WERI-Rb-1 (cell line): ENCODE results near the gene TNS1.

Experiments
- DNase-seq: peaks from one replicate; pipeline ENCODE4 v3.0.0-alpha.2; 2020
- H3K27ac ChIP-seq: fragments of 250-450 bp; sonication (Bioruptor Pico); 2 replicates; pipeline ENCODE4 v1.5.1; 2020; ENCODE audit warnings: mild to moderate bottlenecking, moderate library complexity
- H3K27me3 ChIP-seq: fragments of 250-450 bp; sonication (Bioruptor Pico); 2 replicates; pipeline ENCODE4 v1.5.1; 2021; ENCODE audit warnings: mild to moderate bottlenecking, low read depth, moderate library complexity; ENCODE audit not compliant: insufficient read depth, severe bottlenecking
- H3K36me3 ChIP-seq: fragments of 250-450 bp; sonication (Bioruptor Pico); 2 replicates; pipeline ENCODE4 v1.5.1; 2020; ENCODE audit warnings: mild to moderate bottlenecking, moderate library complexity
- H3K4me3 ChIP-seq: 2 replicates; pipeline ENCODE4 v1.5.1; 2011; ENCODE audit warnings: low read depth, mild to moderate bottlenecking, control low read depth, low read length
- H3K9me3 ChIP-seq: fragments of 250-450 bp; sonication (Bioruptor Pico); 2 replicates; pipeline ENCODE4 v1.5.1; 2021; ENCODE audit warnings: mild to moderate bottlenecking, moderate library complexity; ENCODE audit not compliant: severe bottlenecking
- CTCF ChIP-seq: IDR thresholded peaks from 2 replicates; pipeline ENCODE4 v1.5.1; 2011; ENCODE audit warnings: low read depth, mild to moderate bottlenecking, control low read depth, inconsistent platforms, low read length

The TNS1 gene

GRCh38 chr2:217992061-217992460 is 10.7 kb downstream of the TNS1 start:
- H3K4me3 ChIP-seq = no peak overlapping the region
- no peak for TF ChIP-seq CTCF
- H3K27ac ChIP-seq = no peak overlapping the region

DNA sequence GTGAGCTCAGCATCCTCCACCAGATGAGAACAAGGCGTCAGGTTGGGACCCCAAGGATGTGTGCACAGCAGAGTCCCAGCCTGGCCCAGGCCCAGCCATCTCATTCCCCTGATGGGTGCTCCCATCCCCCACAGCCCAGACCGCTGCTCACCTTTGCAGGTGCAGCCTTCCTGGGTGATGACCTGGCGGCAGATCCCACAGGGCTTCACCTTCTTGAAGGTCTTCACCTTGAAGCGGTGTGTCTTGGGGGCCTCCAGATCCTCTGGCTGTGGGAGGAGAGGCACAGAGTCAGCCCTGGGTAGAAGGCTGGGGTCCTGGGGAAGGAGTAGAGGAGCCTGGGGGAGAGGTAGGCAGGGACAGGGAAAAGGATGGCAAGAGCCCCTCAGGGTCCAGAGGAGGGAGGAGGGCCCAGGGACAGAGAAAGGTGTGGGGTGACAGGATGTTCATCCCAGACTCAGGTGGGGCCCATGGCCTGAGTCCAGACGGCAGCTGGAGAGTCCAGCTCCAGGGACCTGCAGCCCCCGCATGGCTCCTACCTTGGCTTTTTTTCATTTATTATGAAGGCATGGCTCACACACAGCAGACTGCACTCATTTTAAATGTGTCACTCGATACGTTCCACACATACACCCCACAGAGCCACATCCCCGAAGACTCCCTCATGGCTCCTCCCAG is 11.9 kb downstream of the TNS1 start:
- DNase-seq = no peak
- H3K4me3 ChIP-seq = no peak overlapping the region
- TF ChIP-seq CTCF = no peak
- no peaks in the 10 kb centered on the region for H3K36me3 ChIP-seq
- H3K27me3 ChIP-seq = no peaks in the 10 kb centered on the region
- H3K9me3 ChIP-seq = no peaks in the 10 kb centered on the region
- H3K27ac ChIP-seq = no peak overlapping the region

More at GRCh38 chr2:217992061-217992460, 10.7 kb downstream of the TNS1 start:
- H3K27me3 ChIP-seq = no peaks in the 10 kb centered on the region
- no peaks in the 10 kb centered on the region for H3K36me3 ChIP-seq
- DNase-seq = no peak
- H3K9me3 ChIP-seq = no peaks in the 10 kb centered on the region

- no peak for DNase-seq
- no peak overlapping the region for H3K4me3 ChIP-seq
- no peak overlapping the region for H3K27ac ChIP-seq
- no peaks in the 10 kb centered on the region for H3K27me3 ChIP-seq
- no peaks in the 10 kb centered on the region for H3K36me3 ChIP-seq
- TF ChIP-seq CTCF = no peak
- no peaks in the 10 kb centered on the region for H3K9me3 ChIP-seq
Measured at GRCh38 chr2:217990389-217990788, 12.4 kb downstream of the TNS1 start.

DNA sequence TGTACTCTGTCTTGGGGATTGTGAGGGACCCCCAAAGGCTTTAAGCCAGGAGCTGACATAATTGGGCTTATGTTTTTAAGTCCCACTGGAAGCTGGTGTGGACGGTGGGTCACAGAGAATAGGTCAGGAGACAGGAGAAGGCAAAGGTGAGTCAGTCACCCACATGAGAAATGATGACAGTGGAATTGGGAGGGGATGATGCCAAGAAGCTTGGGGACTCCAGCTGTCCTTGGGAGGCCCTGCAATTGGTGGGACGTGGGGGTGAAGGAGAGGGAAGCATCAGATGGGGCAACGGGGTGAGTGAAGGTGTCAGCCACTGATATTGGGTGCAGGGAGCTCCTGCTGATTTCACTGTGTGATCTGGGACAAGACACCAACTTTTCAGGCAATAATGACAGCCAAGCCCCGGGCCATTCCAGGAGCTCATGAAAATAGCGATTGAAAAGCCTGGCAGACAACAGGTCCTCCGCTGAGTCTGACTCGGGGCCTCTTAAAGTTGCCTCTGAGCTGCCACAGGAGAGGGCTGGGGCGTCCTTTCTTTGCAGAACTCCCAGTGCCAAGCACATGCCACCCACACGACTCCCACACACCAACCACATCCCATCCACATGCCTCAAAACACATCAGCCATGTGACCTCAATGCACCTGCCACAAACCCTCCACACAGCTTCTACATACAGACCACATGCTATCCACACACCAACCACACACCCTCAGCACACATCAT is 13.4 kb downstream of the TNS1 start:
- H3K36me3 ChIP-seq = no peaks in the 10 kb centered on the region
- H3K4me3 ChIP-seq = no peak overlapping the region
- H3K27me3 ChIP-seq = no peaks in the 10 kb centered on the region
- no peaks in the 10 kb centered on the region for H3K9me3 ChIP-seq
- DNase-seq = no peak
- H3K27ac ChIP-seq = no peak overlapping the region
- no peak for TF ChIP-seq CTCF

GRCh38 chr2:217988840-217989204 is 14.0 kb downstream of the TNS1 start:
- H3K36me3 ChIP-seq = no peaks in the 10 kb centered on the region
- no peak for DNase-seq
- no peaks in the 10 kb centered on the region for H3K9me3 ChIP-seq
- H3K27me3 ChIP-seq = no peaks in the 10 kb centered on the region
- no peak overlapping the region for H3K4me3 ChIP-seq
- no peak overlapping the region for H3K27ac ChIP-seq
- no peak for TF ChIP-seq CTCF
